ENCODE data around the gene RAB10. TPM values are rescaled to one million over a fixed set of nuclear protein-coding genes. Genes with fewer than 3 reads are reported as not detected.
A peak's percentile ranks its signal among the peaks of the same experiment; 100 is the strongest.

RAB10 gene
- total and polyA plus RNA-seq, 2 of the 13 experiments (the other 11 are each of a cell fraction or from before 2014, with no cell fraction given): 48.2 to 120 TPM

DNA sequence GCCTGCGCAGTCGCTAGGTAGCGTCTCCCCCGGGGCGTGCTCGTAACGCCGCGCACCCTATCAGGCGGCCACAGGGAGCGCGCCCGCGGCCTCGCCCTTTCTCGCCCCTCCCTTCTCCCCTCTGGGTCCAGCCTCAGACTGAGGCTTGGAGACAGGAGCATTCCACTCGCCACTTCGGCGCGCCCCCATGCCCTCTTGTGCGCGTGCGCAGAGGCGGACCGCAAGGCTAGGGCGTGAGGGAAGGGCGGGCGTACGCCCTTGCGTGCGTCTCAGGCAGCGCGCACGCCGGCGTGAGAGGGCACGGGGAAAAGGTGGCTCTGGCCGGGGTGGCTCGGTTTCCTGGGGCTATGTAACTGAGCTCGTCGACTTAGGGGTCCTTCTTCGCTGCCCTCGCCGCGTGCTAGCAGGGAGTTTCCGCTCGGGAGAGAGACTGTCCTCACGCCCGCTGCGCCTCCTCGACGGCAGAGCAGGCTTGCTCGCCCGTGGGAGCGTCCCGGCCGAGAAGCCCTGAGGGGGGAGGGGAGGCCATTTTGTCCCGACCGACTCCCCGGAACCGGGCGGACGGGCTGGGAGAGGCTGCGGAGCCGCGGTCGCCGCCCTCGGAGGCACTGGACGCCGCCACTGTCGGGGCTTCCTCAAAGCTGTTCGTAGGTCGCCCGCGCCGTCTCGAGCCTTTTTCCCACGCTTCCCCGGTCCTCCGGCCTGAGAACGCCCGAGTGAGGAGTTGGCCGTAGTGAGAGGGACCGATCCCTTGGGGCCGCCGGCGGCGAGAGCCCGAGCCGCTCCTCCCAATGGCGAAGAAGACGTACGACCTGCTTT, at the start of gene RAB10 (continued):
- TF ChIP-seq, protein P1, sequence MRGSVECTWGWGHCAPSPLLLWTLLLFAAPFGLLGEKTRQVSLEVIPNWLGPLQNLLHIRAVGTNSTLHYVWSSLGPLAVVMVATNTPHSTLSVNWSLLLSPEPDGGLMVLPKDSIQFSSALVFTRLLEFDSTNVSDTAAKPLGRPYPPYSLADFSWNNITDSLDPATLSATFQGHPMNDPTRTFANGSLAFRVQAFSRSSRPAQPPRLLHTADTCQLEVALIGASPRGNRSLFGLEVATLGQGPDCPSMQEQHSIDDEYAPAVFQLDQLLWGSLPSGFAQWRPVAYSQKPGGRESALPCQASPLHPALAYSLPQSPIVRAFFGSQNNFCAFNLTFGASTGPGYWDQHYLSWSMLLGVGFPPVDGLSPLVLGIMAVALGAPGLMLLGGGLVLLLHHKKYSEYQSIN (CRISPR knock-in tag; IDR thresholded peaks at IDR 0.05; ENCODE audit: borderline replicate concordance): 0 out of 2 replicates have a peak, but pooled peaks have one; percentile 7
- TF ChIP-seq, protein P2, sequence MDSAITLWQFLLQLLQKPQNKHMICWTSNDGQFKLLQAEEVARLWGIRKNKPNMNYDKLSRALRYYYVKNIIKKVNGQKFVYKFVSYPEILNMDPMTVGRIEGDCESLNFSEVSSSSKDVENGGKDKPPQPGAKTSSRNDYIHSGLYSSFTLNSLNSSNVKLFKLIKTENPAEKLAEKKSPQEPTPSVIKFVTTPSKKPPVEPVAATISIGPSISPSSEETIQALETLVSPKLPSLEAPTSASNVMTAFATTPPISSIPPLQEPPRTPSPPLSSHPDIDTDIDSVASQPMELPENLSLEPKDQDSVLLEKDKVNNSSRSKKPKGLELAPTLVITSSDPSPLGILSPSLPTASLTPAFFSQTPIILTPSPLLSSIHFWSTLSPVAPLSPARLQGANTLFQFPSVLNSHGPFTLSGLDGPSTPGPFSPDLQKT (CRISPR knock-in tag; IDR thresholded peaks at IDR 0.05; ENCODE audit: borderline replicate concordance): 0 out of 2 replicates have a peak, but pooled peaks have one; percentile 29
- TF ChIP-seq ZNF629 (CRISPR knock-in tag; conservative IDR thresholded peaks at IDR 0.05) (peak; percentile 60), SNAI1 (CRISPR knock-in tag; IDR thresholded peaks at IDR 0.05; ENCODE audit: borderline replicate concordance) (0 out of 2 replicates have a peak, but pooled peaks have one; percentile 59), ZNF646 (CRISPR knock-in tag; IDR thresholded peaks at IDR 0.05) (no peak; the same call in 1 of the 2 replicates), IRF1 (CRISPR knock-in tag; IDR thresholded peaks at IDR 0.05; ENCODE audit: low read depth) (no peak), RAD21 (CRISPR knock-in tag; IDR thresholded peaks at IDR 0.05) (peak; percentile 68; the same call in 1 of the 2 replicates), KLF12 (CRISPR knock-in tag; IDR thresholded peaks at IDR 0.05; ENCODE audit: borderline replicate concordance) (peak; percentile 98), ZSCAN20 (CRISPR knock-in tag; IDR thresholded peaks at IDR 0.05; ENCODE audit: borderline replicate concordance) (peak; percentile 96; the same call in 1 of the 2 replicates), MXI1 (IDR thresholded peaks at IDR 0.05; ENCODE audit: borderline replicate concordance, low read depth, low read length) (peak; percentile 91; the same call in 1 of the 3 replicates), ZFP36L2 (CRISPR knock-in tag; IDR thresholded peaks at IDR 0.05) (peak; percentile 95), NONO (IDR thresholded peaks at IDR 0.05) (no peak), NONO (CRISPR knock-in tag; conservative IDR thresholded peaks at IDR 0.05) (peak; percentile 92), FOXO1 (CRISPR knock-in tag; IDR thresholded peaks at IDR 0.05) (peak; percentile 81), NFKB2 (CRISPR knock-in tag; IDR thresholded peaks at IDR 0.05; ENCODE audit: borderline replicate concordance) (peak; percentile 98; the same call in 1 of the 2 replicates), ZNF335 (CRISPR knock-in tag; IDR thresholded peaks at IDR 0.05) (peak; percentile 76)

Data from HepG2 (cell line).